Thyroid gland (tissue), 4 donors: ENCODE data around the gene JOSD2. TPM values are rescaled to one million over a fixed set of nuclear protein-coding genes. Genes with fewer than 3 reads are reported as not detected.

Experiments
- DNase-seq, 2 donors: peaks; one replicate each; pipeline ENCODE4 v3.0.0-alpha.2; 2019
- H3K27ac ChIP-seq, 3 donors: fragments of 200-600 bp; sonication (generic); 1 replicate in 2 of 3; 2 replicates in 1 of 3; pipeline ENCODE4 v1.5.1; 2016 to 2019; ENCODE audit warnings: mild to moderate bottlenecking in 1 of 3, moderate library complexity in 1 of 3
- H3K27me3 ChIP-seq: fragments of 200-600 bp; sonication (generic); one replicate; pipeline ENCODE4 v1.5.1; 2019
- H3K36me3 ChIP-seq, 2 donors: fragments of 200-600 bp; sonication (generic); one replicate each; pipeline ENCODE4 v1.5.1; 2016 to 2019
- H3K4me1 ChIP-seq, 2 donors: fragments of 200-600 bp; sonication (generic); one replicate each; pipeline ENCODE4 v1.5.1; 2017 to 2019
- H3K4me3 ChIP-seq, 3 donors: fragments of 200-600 bp; sonication (generic); replicated peaks in 1 of 3; 1 replicate in 2 of 3; 2 replicates in 1 of 3; pipeline ENCODE4 v1.5.1; 2016; ENCODE audit warnings: mild to moderate bottlenecking in 1 of 3
- H3K9me3 ChIP-seq: fragments of 200-600 bp; sonication (generic); one replicate; pipeline ENCODE4 v1.5.1; 2017
- POLR2A ChIP-seq, 2 donors: fragments of 450-650 bp; IDR thresholded peaks; one replicate each; pipeline ENCODE4 v1.6.1; 2017; ENCODE audit warnings: antibody characterized with exemption in 2 of 2, mild to moderate bottlenecking in 2 of 2, moderate library complexity in 1 of 2
- WGBS, 2 donors: methylation state at CpG; one replicate each; pipeline ENCODE4 v1.1.5; 2017; 5-methylcytosine and 5-hydroxymethylcytosine counted together
- intact Hi-C: fragments of 100-400 bp; cut with DNase I; formaldehyde crosslinking; loops from one replicate; pipeline ENCODE4 v1.15.1; 2023
- total RNA-seq, 4 donors: library from RNA; depleted of rRNA; stranded (reverse); fragments of >200 nt; gene quantifications; one replicate each; pipeline ENCODE4 v1.2.3, GENCODE V29; 2016
- TF ChIP-seq, protein P1 (sequence below), 6 experiments: fragments of 200-600 bp in 3 of 6; fragments of 450-650 bp in 3 of 6; sonication (generic) in 3 of 6; IDR thresholded peaks; one replicate each; pipeline ENCODE4 v1.5.1; 2016 to 2019; ENCODE audit warnings: antibody characterized with exemption in 6 of 6, mild to moderate bottlenecking in 2 of 6, inconsistent platforms in 1 of 6, moderate library complexity in 1 of 6

Gene JOSD2
- total RNA-seq, 4 donors from 2014 or later: 23.9 to 49.5 (median 41.3) TPM

DNA sequence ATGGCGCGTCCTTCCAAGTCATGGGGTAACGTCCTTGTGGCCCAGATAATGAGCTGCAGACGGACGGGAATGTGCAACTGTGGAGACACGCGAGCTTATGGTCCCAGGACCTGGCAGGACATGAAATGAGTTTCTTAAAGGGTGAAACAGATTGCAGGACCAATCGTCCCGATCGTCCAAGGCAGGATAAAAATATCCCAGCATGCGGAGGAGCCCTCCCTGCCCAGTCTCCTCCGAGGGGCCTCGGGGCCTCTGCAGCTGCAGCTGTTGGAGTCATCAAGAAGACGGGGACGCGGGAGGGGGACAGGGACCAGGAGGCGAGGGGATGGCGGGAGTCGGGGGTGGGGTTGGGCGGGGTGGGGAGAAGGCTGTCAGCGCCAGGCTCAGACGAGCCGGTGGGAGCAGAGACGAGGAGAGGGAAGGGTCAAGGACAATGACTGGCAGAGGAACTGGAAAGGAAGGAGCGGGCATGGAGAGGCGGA is 20.0 kb downstream of the JOSD2 start:
- DNase-seq: no peak
- 54 to 56% methylated on average over 26 of the region's 26 CpGs for WGBS, 2 donors
- no peak overlapping the region for H3K27ac ChIP-seq
- H3K9me3 ChIP-seq: no peaks in the 10 kb centered on the region
- no peaks in the 10 kb centered on the region for H3K36me3 ChIP-seq
- intact Hi-C loops: no loop called here
- H3K4me1 ChIP-seq: peaks cover 0 to 6% of the 10 kb centered on the region in 2 donors
- TF ChIP-seq POLR2A (IDR thresholded peaks at IDR 0.05): no peak
- TF ChIP-seq, protein P1, sequence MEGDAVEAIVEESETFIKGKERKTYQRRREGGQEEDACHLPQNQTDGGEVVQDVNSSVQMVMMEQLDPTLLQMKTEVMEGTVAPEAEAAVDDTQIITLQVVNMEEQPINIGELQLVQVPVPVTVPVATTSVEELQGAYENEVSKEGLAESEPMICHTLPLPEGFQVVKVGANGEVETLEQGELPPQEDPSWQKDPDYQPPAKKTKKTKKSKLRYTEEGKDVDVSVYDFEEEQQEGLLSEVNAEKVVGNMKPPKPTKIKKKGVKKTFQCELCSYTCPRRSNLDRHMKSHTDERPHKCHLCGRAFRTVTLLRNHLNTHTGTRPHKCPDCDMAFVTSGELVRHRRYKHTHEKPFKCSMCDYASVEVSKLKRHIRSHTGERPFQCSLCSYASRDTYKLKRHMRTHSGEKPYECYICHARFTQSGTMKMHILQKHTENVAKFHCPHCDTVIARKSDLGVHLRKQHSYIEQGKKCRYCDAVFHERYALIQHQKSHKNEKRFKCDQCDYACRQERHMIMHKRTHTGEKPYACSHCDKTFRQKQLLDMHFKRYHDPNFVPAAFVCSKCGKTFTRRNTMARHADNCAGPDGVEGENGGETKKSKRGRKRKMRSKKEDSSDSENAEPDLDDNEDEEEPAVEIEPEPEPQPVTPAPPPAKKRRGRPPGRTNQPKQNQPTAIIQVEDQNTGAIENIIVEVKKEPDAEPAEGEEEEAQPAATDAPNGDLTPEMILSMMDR (IDR thresholded peaks at IDR 0.05): no peak
- no peaks in the 10 kb centered on the region for H3K27me3 ChIP-seq
- H3K4me3 ChIP-seq: no peak overlapping the region

DNA sequence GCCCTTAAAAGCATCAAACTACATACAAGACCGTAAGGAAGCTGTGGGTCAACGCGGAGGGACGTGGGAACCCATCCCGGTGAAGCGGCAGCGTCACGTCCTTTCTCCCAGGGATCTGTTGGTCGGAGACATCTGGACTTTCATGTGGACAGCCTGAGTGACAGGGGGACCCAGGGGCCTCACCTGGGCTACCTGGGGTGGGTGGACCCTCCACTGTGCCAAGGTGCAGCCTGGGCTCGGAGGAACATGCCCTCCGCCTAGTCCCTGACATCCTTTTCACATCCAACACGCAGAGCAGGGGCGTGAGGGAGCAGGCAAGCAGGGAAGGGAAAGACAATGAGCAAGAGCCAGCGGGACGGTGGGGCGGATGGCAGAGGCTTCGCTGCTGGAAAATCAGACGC is 20.6 kb downstream of the JOSD2 start:
- Histone ChIP-seq H3K36me3 (no peaks in the 10 kb centered on the region), H3K27ac (no peak overlapping the region), H3K4me1 (peaks cover 0 to 6% of the 10 kb centered on the region in 2 donors), H3K4me3 (no peak overlapping the region), H3K27me3 (no peaks in the 10 kb centered on the region), H3K9me3 (no peaks in the 10 kb centered on the region)
- no peak for DNase-seq
- no peak for TF ChIP-seq POLR2A (IDR thresholded peaks at IDR 0.05)
- TF ChIP-seq, protein P1 (IDR thresholded peaks at IDR 0.05): no peak
- 94 to 95% methylated on average over 18 of the region's 18 CpGs for WGBS, 2 donors
- intact Hi-C loops: no loop called here

DNA sequence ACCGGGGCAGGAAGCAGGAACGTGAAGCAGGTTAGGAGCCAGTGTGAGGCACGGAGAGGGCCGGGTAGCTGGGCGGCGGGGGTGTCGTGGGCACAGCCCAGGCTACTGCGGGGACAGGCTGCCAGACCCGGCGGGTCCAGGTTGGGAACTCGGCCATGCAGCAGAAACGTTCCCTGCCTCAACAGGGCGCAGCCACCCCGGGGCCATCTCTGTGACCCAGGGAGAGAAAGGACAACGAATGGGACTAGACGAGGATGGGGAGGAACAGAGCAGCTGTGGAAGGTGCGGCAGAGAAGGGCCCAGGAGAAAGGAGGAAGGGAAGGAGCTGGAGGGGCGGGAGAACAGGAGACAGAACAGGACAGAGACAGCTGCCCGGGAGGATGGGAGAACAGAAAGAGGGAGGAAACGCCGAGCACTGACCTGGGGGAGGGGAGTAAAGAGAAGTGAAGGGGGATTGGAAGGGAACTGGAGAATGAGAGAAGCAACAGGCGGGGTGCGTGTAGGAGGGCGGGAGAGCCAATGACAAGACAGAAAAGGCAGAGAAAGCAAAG is 21.5 kb downstream of the JOSD2 start:
- Histone ChIP-seq H3K4me1 (peaks cover 0 to 6% of the 10 kb centered on the region in 2 donors), H3K4me3 (no peak overlapping the region), H3K27ac (no peak overlapping the region), H3K27me3 (no peaks in the 10 kb centered on the region), H3K9me3 (no peaks in the 10 kb centered on the region), H3K36me3 (no peaks in the 10 kb centered on the region)
- WGBS, 2 donors: 46 to 49% methylated on average over 24 of the region's 24 CpGs
- no peak for DNase-seq
- TF ChIP-seq, protein P1 (IDR thresholded peaks at IDR 0.05): no peak
- TF ChIP-seq POLR2A (IDR thresholded peaks at IDR 0.05): no peak
- intact Hi-C loops: no loop called here

DNA sequence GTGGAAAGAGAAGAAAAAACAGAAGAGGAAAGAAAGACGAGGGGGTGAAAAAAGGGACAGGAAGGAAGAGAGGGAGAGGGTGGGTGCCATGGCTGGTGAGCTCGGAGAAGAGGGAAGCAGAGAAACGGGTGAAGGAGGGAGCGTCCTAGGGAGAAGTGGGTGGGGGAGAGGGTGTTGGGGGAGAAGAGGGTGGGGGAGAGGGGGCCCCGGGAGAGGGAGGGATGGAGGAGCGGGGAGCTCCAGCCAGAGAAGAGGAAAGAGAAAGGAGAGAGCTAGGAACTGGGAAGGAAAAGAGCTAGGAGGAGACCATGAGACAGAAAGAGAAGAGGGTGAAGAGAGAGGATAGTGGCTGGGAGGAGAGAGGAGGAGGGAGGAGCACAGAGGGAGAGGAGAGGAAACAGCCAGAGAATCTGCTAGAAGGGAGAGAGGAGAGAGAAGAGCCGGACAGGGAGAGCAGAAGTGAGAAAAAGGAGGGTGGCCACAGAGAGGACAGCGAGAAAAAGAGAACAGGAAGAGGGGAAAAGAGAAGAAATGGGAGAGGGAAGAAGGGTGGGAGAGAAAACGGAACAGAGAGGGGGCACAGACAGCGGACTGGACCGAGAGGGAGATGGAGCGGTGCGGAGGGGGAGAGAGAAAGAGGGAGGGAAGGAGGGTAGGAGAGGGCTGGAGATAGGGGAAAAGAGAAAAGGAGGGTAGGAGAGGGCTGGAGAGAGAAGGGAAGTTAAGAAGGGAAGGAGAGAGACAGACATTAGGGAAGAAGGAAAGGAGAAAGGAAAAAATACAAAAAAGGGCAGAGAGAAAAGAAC is 22.4 kb downstream of the JOSD2 start:
- H3K27ac ChIP-seq: no peak overlapping the region
- 20 to 22% methylated on average over 13 of the region's 13 CpGs for WGBS, 2 donors
- no peaks in the 10 kb centered on the region for H3K36me3 ChIP-seq
- H3K4me1 ChIP-seq: peaks cover 0 to 6% of the 10 kb centered on the region in 2 donors
- no peaks in the 10 kb centered on the region for H3K9me3 ChIP-seq
- H3K27me3 ChIP-seq: no peaks in the 10 kb centered on the region
- no peak overlapping the region for H3K4me3 ChIP-seq
- no peak for DNase-seq
- TF ChIP-seq, protein P1 (IDR thresholded peaks at IDR 0.05): no peak
- TF ChIP-seq POLR2A (IDR thresholded peaks at IDR 0.05): no peak
- intact Hi-C loops: no loop called here
